Prostate gland (tissue), 2 donors: Measurements from ENCODE around the gene SIX3. TPM values are rescaled to one million over a fixed set of nuclear protein-coding genes. Genes with fewer than 3 reads are reported as not detected.

Source experiments
- DNase-seq: peaks from one replicate; pipeline ENCODE4 v3.0.0-alpha.2; 2019; ENCODE audit warnings: low spot score
- H3K27ac ChIP-seq, 2 donors: fragments of 200-600 bp; sonication (generic); 2 replicates each; pipeline ENCODE4 v1.5.1; 2017 to 2019
- H3K27me3 ChIP-seq: fragments of 200-600 bp; sonication (generic); replicated peaks from 2 replicates; pipeline ENCODE4 v1.5.1; 2019; ENCODE audit not compliant: insufficient read depth
- H3K36me3 ChIP-seq, 2 donors: fragments of 200-600 bp; sonication (generic); 1 replicate in 1 of 2; 2 replicates in 1 of 2; pipeline versions ENCODE4 v1.5.1 to v1.8.1; 2017 to 2019
- H3K4me1 ChIP-seq: fragments of 200-600 bp; sonication (generic); replicated peaks from 2 replicates; pipeline ENCODE4 v1.5.1; 2019
- H3K4me3 ChIP-seq, 2 donors: fragments of 200-600 bp; sonication (generic); 2 replicates each; pipeline ENCODE4 v1.5.1; 2017 to 2019
- H3K9me3 ChIP-seq: fragments of 200-600 bp; sonication (generic); 2 replicates; pipeline ENCODE4 v1.5.1; 2017
- CTCF ChIP-seq, 4 experiments: fragments of 200-600 bp in 2 of 4; fragments of 450-650 bp in 2 of 4; sonication (generic) in 2 of 4; IDR thresholded peaks; 1 replicate in 3 of 4; 2 replicates in 1 of 4; pipeline ENCODE4 v1.5.1; 2016 to 2019; ENCODE audit warnings: antibody characterized with exemption in 4 of 4, mild to moderate bottlenecking in 2 of 4, moderate library complexity in 2 of 4
- POLR2A ChIP-seq: fragments of 450-650 bp; IDR thresholded peaks from one replicate; pipeline ENCODE4 v1.6.1; 2016; ENCODE audit warnings: antibody characterized with exemption, mild to moderate bottlenecking
- POLR2AphosphoS5 ChIP-seq: sonication (generic); formaldehyde crosslinking; IDR thresholded peaks from one replicate; pipeline ENCODE4 v1.6.1; 2017; ENCODE audit warnings: antibody characterized with exemption
- WGBS: methylation state at CpG from one replicate; pipeline ENCODE4 v1.1.5; 2018; 5-methylcytosine and 5-hydroxymethylcytosine counted together
- intact Hi-C: fragments of 100-400 bp; cut with DNase I; formaldehyde crosslinking; loops from one replicate; pipeline ENCODE4 v1.14.2; 2022
- total RNA-seq, 2 donors: library from RNA; depleted of rRNA; stranded (reverse); fragments of >200 nt; gene quantifications; one replicate each; pipeline ENCODE4 v1.1.0, GENCODE V29; 2016

Gene SIX3
- total RNA-seq, 2 donors from 2014 or later: not detected

DNA sequence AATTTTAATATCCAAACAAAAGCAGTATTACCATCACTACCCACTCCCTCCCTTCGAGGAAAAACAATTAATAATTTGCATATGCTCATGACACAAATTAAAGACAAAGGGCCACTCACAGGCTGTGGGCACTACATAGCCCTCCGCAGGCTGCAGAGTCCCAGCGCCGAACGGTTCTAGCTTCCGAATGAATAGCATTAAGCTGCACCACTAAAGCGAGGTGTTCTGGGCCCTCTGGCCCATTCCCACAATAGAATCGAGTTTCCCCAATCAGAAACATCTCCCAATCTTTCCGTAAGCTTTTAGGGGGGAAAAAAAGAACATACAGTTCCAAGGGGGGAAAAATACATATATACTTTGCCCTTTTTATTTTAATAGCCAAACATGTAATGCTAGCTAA, 14.5 kb upstream of the SIX3 start:
- intact Hi-C loops: no loop called here
- 15% methylated on average over 9 of the region's 9 CpGs for WGBS
- H3K27me3 ChIP-seq: peaks cover 45% of the 10 kb centered on the region
- TF ChIP-seq POLR2A (no peak), CTCF (IDR thresholded peaks at IDR 0.05) (no peak), POLR2AphosphoS5 (no peak)
- no peaks in the 10 kb centered on the region for H3K36me3 ChIP-seq
- no peak for DNase-seq
- no peak overlapping the region for H3K27ac ChIP-seq
- H3K9me3 ChIP-seq: no peaks in the 10 kb centered on the region
- peaks cover 3% of the 10 kb centered on the region for H3K4me1 ChIP-seq
- H3K4me3 ChIP-seq: no peak overlapping the region

DNA sequence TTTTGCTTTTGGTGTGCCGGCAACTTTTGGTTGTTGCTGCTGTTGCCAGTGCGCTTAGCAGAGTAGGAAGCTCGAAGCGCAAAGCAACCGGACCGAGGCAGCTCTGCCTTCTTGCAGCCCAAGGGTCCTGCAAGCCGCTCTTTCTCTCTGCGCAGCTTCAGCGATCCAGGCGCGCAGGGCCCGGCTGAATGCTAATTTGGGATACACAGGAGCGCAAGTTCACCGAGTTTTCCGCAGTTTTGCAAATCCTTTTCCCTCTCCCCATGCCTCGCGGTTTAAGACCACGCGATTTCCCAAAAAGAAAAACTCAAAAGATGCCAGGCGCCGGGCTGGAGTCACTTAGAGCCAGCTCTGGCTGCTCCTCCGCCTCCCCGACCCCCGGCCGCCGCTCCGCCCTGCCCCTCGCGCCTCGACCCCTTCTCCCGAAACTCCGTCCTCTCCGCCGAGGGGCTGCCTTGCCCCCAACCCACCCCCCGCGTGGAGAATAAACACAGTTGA, 13.5 kb upstream of the SIX3 start:
- no peak for DNase-seq
- peaks cover 3% of the 10 kb centered on the region for H3K4me1 ChIP-seq
- no peak overlapping the region for H3K27ac ChIP-seq
- intact Hi-C loops: no loop called here
- WGBS: 7% methylated on average over 36 of the region's 36 CpGs
- H3K36me3 ChIP-seq: no peaks in the 10 kb centered on the region
- H3K4me3 ChIP-seq: no peak overlapping the region
- no peaks in the 10 kb centered on the region for H3K9me3 ChIP-seq
- H3K27me3 ChIP-seq: peaks cover 50% of the 10 kb centered on the region
- TF ChIP-seq CTCF (IDR thresholded peaks at IDR 0.05) (no peak), POLR2A (no peak), POLR2AphosphoS5 (no peak)

- Histone ChIP-seq H3K4me1 (peaks cover 3% of the 10 kb centered on the region), H3K27me3 (peaks cover 55% of the 10 kb centered on the region), H3K36me3 (no peaks in the 10 kb centered on the region), H3K27ac (no peak overlapping the region), H3K4me3 (peak overlapping the region; percentile 10 to 13), H3K9me3 (no peaks in the 10 kb centered on the region)
- DNase-seq: no peak
- 2% methylated on average over 53 of the region's 62 CpGs for WGBS
- intact Hi-C loops: no loop called here
- TF ChIP-seq CTCF (IDR thresholded peaks at IDR 0.05): no peak
- no peak for TF ChIP-seq POLR2AphosphoS5
- no peak for TF ChIP-seq POLR2A
Observed at GRCh38 chr2:44928483-44929158, 12.9 kb upstream of the SIX3 start.

- peaks cover 3% of the 10 kb centered on the region for H3K4me1 ChIP-seq
- no peak overlapping the region for H3K27ac ChIP-seq
- H3K27me3 ChIP-seq: peaks cover 61% of the 10 kb centered on the region
- TF ChIP-seq CTCF (IDR thresholded peaks at IDR 0.05) (no peak), POLR2AphosphoS5 (no peak), POLR2A (no peak)
- no peaks in the 10 kb centered on the region for H3K9me3 ChIP-seq
- no peak for DNase-seq
- intact Hi-C loops: no loop called here
- WGBS: 3% methylated on average over 28 of the region's 66 CpGs
- H3K4me3 ChIP-seq: peak overlapping the region in 1 of 2 donors; percentile 13
- H3K36me3 ChIP-seq: no peaks in the 10 kb centered on the region
Observed at GRCh38 chr2:44929159-44929734, 12.3 kb upstream of the SIX3 start.
